ENCODE results near the gene BLTP1.

The BLTP1 gene

DNA sequence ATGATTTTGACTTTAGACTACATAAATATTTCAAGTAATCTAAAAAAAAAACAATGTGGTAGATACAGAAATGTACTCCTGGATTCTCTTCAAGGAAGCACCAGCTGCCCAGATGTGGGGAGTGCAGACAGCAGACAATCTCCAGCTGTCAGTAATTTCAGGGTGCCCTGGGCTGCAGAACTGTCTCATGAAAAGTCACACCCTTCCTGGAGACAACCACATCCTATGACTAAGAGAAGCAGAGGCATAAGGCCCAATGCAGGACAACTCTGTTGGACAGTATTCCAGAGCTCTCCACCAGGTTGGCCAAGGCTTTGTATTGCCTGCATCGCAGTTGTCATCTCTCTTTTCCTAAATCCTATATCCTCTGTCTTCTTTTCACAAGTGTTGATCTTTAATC, 34.4 kb upstream of the BLTP1 start:
- H3K27me3 ChIP-seq (ENCODE audit: insufficient read depth, low read length): no peaks in the 10 kb centered on the region
- no peak overlapping the region for H3K4me3 ChIP-seq (ENCODE audit: low read depth, low read length, poor library complexity, severe bottlenecking)
- TF ChIP-seq EZH2 (IDR thresholded peaks at IDR 0.05; ENCODE audit: borderline replicate concordance, low read length): no peak
- TF ChIP-seq, protein P1, sequence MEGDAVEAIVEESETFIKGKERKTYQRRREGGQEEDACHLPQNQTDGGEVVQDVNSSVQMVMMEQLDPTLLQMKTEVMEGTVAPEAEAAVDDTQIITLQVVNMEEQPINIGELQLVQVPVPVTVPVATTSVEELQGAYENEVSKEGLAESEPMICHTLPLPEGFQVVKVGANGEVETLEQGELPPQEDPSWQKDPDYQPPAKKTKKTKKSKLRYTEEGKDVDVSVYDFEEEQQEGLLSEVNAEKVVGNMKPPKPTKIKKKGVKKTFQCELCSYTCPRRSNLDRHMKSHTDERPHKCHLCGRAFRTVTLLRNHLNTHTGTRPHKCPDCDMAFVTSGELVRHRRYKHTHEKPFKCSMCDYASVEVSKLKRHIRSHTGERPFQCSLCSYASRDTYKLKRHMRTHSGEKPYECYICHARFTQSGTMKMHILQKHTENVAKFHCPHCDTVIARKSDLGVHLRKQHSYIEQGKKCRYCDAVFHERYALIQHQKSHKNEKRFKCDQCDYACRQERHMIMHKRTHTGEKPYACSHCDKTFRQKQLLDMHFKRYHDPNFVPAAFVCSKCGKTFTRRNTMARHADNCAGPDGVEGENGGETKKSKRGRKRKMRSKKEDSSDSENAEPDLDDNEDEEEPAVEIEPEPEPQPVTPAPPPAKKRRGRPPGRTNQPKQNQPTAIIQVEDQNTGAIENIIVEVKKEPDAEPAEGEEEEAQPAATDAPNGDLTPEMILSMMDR (IDR thresholded peaks at IDR 0.05; ENCODE audit: low read length): no peak
- no peaks in the 10 kb centered on the region for H3K79me2 ChIP-seq (ENCODE audit: insufficient read depth, low read length)
- no peak overlapping the region for H3K4me2 ChIP-seq (ENCODE audit: low read length)
- no peaks in the 10 kb centered on the region for H4K20me1 ChIP-seq (ENCODE audit: insufficient read depth, low read length)
- H3K9me3 ChIP-seq (ENCODE audit: low read length): no peaks in the 10 kb centered on the region
- H2AFZ ChIP-seq (ENCODE audit: low read length): no peak overlapping the region
- H3K27ac ChIP-seq (ENCODE audit: low read depth, low read length, poor library complexity, severe bottlenecking): no peak overlapping the region
- H3K4me1 ChIP-seq (ENCODE audit: insufficient read depth, low read length, severe bottlenecking): no peaks in the 10 kb centered on the region
- H3K36me3 ChIP-seq (ENCODE audit: insufficient read depth, low read length): no peaks in the 10 kb centered on the region
- H3K9me2 ChIP-seq (ENCODE audit: low read depth, low read length): no peaks in the 10 kb centered on the region
- no peak overlapping the region for H3K9ac ChIP-seq (ENCODE audit: low read length)
- no peaks in the 10 kb centered on the region for H3F3A ChIP-seq (ENCODE audit: insufficient read depth, low read length)

- Histone ChIP-seq H3K4me3 (ENCODE audit: low read depth, low read length, poor library complexity, severe bottlenecking) (no peak overlapping the region), H3K9me3 (ENCODE audit: low read length) (no peaks in the 10 kb centered on the region), H2AFZ (ENCODE audit: low read length) (no peak overlapping the region), H3K9me2 (ENCODE audit: low read depth, low read length) (no peaks in the 10 kb centered on the region), H3K4me2 (ENCODE audit: low read length) (no peak overlapping the region), H3F3A (ENCODE audit: insufficient read depth, low read length) (no peaks in the 10 kb centered on the region), H3K27me3 (ENCODE audit: insufficient read depth, low read length) (no peaks in the 10 kb centered on the region), H3K79me2 (ENCODE audit: insufficient read depth, low read length) (no peaks in the 10 kb centered on the region), H4K20me1 (ENCODE audit: insufficient read depth, low read length) (no peaks in the 10 kb centered on the region), H3K36me3 (ENCODE audit: insufficient read depth, low read length) (no peaks in the 10 kb centered on the region), H3K4me1 (ENCODE audit: insufficient read depth, low read length, severe bottlenecking) (no peaks in the 10 kb centered on the region), H3K9ac (ENCODE audit: low read length) (no peak overlapping the region), H3K27ac (ENCODE audit: low read depth, low read length, poor library complexity, severe bottlenecking) (no peak overlapping the region)
- TF ChIP-seq EZH2 (IDR thresholded peaks at IDR 0.05; ENCODE audit: borderline replicate concordance, low read length): no peak
- TF ChIP-seq, protein P1 (IDR thresholded peaks at IDR 0.05; ENCODE audit: low read length): no peak
Measured at GRCh38 chr4:122118243-122118642, 33.9 kb upstream of the BLTP1 start.

DNA sequence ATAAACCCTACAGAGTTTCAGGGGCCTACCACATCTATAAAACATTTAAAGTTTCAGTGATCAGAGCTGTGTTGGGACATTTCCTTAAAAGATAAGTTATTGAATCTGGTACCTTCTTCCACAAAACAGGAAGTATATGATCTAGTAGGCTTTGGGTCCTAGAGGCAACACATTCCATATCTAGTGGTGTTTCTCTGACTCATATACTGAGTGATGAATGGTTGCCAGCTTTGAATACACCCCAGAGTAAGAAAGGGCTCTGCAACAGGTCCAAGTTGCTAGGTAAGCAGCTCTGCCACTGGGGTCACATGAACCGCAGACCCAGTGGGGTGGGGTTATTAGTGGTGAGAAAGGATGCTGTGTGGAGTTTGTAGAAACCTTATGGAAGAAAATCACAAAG, 32.4 kb upstream of the BLTP1 start:
- TF ChIP-seq EZH2 (IDR thresholded peaks at IDR 0.05; ENCODE audit: borderline replicate concordance, low read length): no peak
- TF ChIP-seq, protein P1 (IDR thresholded peaks at IDR 0.05; ENCODE audit: low read length): no peak
- no peaks in the 10 kb centered on the region for H3F3A ChIP-seq (ENCODE audit: insufficient read depth, low read length)
- H3K27ac ChIP-seq (ENCODE audit: low read depth, low read length, poor library complexity, severe bottlenecking): no peak overlapping the region

More for the DNA sequence above, 32.4 kb upstream of the BLTP1 start:
- no peak overlapping the region for H3K4me2 ChIP-seq (ENCODE audit: low read length)
- no peaks in the 10 kb centered on the region for H4K20me1 ChIP-seq (ENCODE audit: insufficient read depth, low read length)
- H3K4me3 ChIP-seq (ENCODE audit: low read depth, low read length, poor library complexity, severe bottlenecking): no peak overlapping the region
- H3K9me2 ChIP-seq (ENCODE audit: low read depth, low read length): no peaks in the 10 kb centered on the region
- H2AFZ ChIP-seq (ENCODE audit: low read length): no peak overlapping the region
- no peaks in the 10 kb centered on the region for H3K9me3 ChIP-seq (ENCODE audit: low read length)
- H3K9ac ChIP-seq (ENCODE audit: low read length): no peak overlapping the region
- no peaks in the 10 kb centered on the region for H3K79me2 ChIP-seq (ENCODE audit: insufficient read depth, low read length)
- H3K4me1 ChIP-seq (ENCODE audit: insufficient read depth, low read length, severe bottlenecking): no peaks in the 10 kb centered on the region
- H3K27me3 ChIP-seq (ENCODE audit: insufficient read depth, low read length): no peaks in the 10 kb centered on the region
- no peaks in the 10 kb centered on the region for H3K36me3 ChIP-seq (ENCODE audit: insufficient read depth, low read length)

Measured in OCI-LY1 (cell line).